Stimulated activated memory B cell treated with anti-CD40 and anti-IgM and Interleukin-4, amounts not matched to agents 10 μg/mL and 1 μg/mL and 100 μg/mL, for 72 hours (primary cell): ENCODE data around the gene MYBBP1A.
A peak's percentile ranks its signal among the peaks of the same experiment; 100 is the strongest.
"Not testable (repeated sequence)": the region's sequence is repeated elsewhere in the genome, so short reads cannot be mapped to it uniquely, and the experiment has no call there.

Source experiments
- ATAC-seq: fragments of 150-1000 bp; cut with Tn5 transposase; 2 replicates; pipeline ENCODE4 v1.10.0; 2021
- H3K27ac Mint-ChIP-seq: one replicate; pipeline ENCODE4 v1.8.0; 2022; ENCODE audit warnings: mild to moderate bottlenecking, mixed read lengths
- H3K27me3 Mint-ChIP-seq: one replicate; pipeline ENCODE4 v1.8.0; 2022; ENCODE audit warnings: mixed read lengths
- H3K36me3 Mint-ChIP-seq: one replicate; pipeline ENCODE4 v1.8.0; 2022; ENCODE audit warnings: mixed read lengths
- H3K4me1 Mint-ChIP-seq: one replicate; pipeline ENCODE4 v1.8.0; 2022; ENCODE audit warnings: mixed read lengths
- H3K4me3 Mint-ChIP-seq: one replicate; pipeline ENCODE4 v1.8.0; 2022; ENCODE audit warnings: mild to moderate bottlenecking, moderate library complexity, mixed read lengths
- H3K9me3 Mint-ChIP-seq: one replicate; pipeline ENCODE4 v1.8.0; 2022; ENCODE audit warnings: mixed read lengths

MYBBP1A gene

GRCh38 chr17:4554997-4555799, at the start of gene MYBBP1A:
Gene MYBBP1A (minus strand): TSS chr17:4555384. CDS start chr17:4555324, 60 bp downstream.
- no peaks in the 10 kb centered on the region for H3K27me3 Mint-ChIP-seq
- peaks cover 37% of the 10 kb centered on the region for H3K4me1 Mint-ChIP-seq
- peak; percentile 96 for ATAC-seq
- peak within 1 kb of the TSS; percentile 94 for H3K27ac Mint-ChIP-seq
- H3K36me3 Mint-ChIP-seq: peaks cover 20% of the 10 kb centered on the region
- H3K4me3 Mint-ChIP-seq: peak within 1 kb of the TSS; percentile 97
- no peaks in the 10 kb centered on the region for H3K9me3 Mint-ChIP-seq

- not testable (repeated sequence) for H3K4me1 Mint-ChIP-seq, ATAC-seq, H3K4me3 Mint-ChIP-seq, H3K36me3 Mint-ChIP-seq, H3K27ac Mint-ChIP-seq, H3K9me3 Mint-ChIP-seq
- H3K27me3 Mint-ChIP-seq: peaks cover 50% of the 10 kb centered on the region
These were observed 49.6 kb upstream of the MYBBP1A start for GRCh38 chr17:4604736-4605135.

- Mint-ChIP-seq H3K27ac (no peak overlapping the region), H3K36me3 (no peaks in the 10 kb centered on the region), H3K4me1 (peaks cover 7% of the 10 kb centered on the region), H3K27me3 (peaks cover 50% of the 10 kb centered on the region), H3K4me3 (no peak overlapping the region), H3K9me3 (no peaks in the 10 kb centered on the region)
- ATAC-seq: no peak
These were observed 49.0 kb upstream of the MYBBP1A start for GRCh38 chr17:4604111-4604644.

- Mint-ChIP-seq H3K27me3 (peaks cover 50% of the 10 kb centered on the region), H3K27ac (no peak overlapping the region), H3K4me1 (peaks cover 7% of the 10 kb centered on the region), H3K4me3 (no peak overlapping the region), H3K36me3 (no peaks in the 10 kb centered on the region), H3K9me3 (no peaks in the 10 kb centered on the region)
- ATAC-seq: no peak
These were observed 46.9 kb upstream of the MYBBP1A start for GRCh38 chr17:4602041-4602440.

GRCh38 chr17:4601326-4601725, 46.1 kb upstream of the MYBBP1A start:
- no peak for ATAC-seq
- H3K27ac Mint-ChIP-seq: no peak overlapping the region
- H3K36me3 Mint-ChIP-seq: no peaks in the 10 kb centered on the region
- H3K4me1 Mint-ChIP-seq: peaks cover 7% of the 10 kb centered on the region
- H3K4me3 Mint-ChIP-seq: no peak overlapping the region
- peaks cover 57% of the 10 kb centered on the region for H3K27me3 Mint-ChIP-seq
- no peaks in the 10 kb centered on the region for H3K9me3 Mint-ChIP-seq

- no peaks in the 10 kb centered on the region for H3K9me3 Mint-ChIP-seq
These were observed 45.4 kb upstream of the MYBBP1A start for GRCh38 chr17:4600563-4600962.

GRCh38 chr17:4599505-4600281, 44.5 kb upstream of the MYBBP1A start:
- ATAC-seq: no peak
- H3K27ac Mint-ChIP-seq: no peak overlapping the region
- peaks cover 59% of the 10 kb centered on the region for H3K27me3 Mint-ChIP-seq

More at GRCh38 chr17:4600563-4600962, 45.4 kb upstream of the MYBBP1A start:
- ATAC-seq: no peak
- Mint-ChIP-seq H3K4me1 (peaks cover 3% of the 10 kb centered on the region), H3K4me3 (no peak overlapping the region), H3K27me3 (peaks cover 55% of the 10 kb centered on the region), H3K27ac (no peak overlapping the region), H3K36me3 (no peaks in the 10 kb centered on the region)

GRCh38 chr17:4598776-4599504, 43.8 kb upstream of the MYBBP1A start:
- Mint-ChIP-seq H3K27me3 (peaks cover 55% of the 10 kb centered on the region), H3K4me3 (no peak overlapping the region), H3K4me1 (peaks cover 7% of the 10 kb centered on the region), H3K36me3 (no peaks in the 10 kb centered on the region), H3K9me3 (no peaks in the 10 kb centered on the region), H3K27ac (no peak overlapping the region)
- no peak for ATAC-seq

More at GRCh38 chr17:4599505-4600281, 44.5 kb upstream of the MYBBP1A start:
- no peak overlapping the region for H3K4me3 Mint-ChIP-seq
- H3K36me3 Mint-ChIP-seq: no peaks in the 10 kb centered on the region
- peaks cover 7% of the 10 kb centered on the region for H3K4me1 Mint-ChIP-seq
- H3K9me3 Mint-ChIP-seq: no peaks in the 10 kb centered on the region

GRCh38 chr17:4597975-4598374, 42.8 kb upstream of the MYBBP1A start:
- ATAC-seq: no peak
- H3K4me1 Mint-ChIP-seq: peaks cover 7% of the 10 kb centered on the region
- no peaks in the 10 kb centered on the region for H3K36me3 Mint-ChIP-seq
- no peak overlapping the region for H3K27ac Mint-ChIP-seq
- no peaks in the 10 kb centered on the region for H3K9me3 Mint-ChIP-seq
- no peak overlapping the region for H3K4me3 Mint-ChIP-seq
- peaks cover 62% of the 10 kb centered on the region for H3K27me3 Mint-ChIP-seq

- Mint-ChIP-seq H3K36me3 (no peaks in the 10 kb centered on the region), H3K4me1 (peaks cover 7% of the 10 kb centered on the region), H3K9me3 (no peaks in the 10 kb centered on the region), H3K4me3 (no peak overlapping the region), H3K27ac (no peak overlapping the region), H3K27me3 (peaks cover 73% of the 10 kb centered on the region)
- no peak for ATAC-seq
These were observed 41.6 kb upstream of the MYBBP1A start for GRCh38 chr17:4596636-4597380.

GRCh38 chr17:4595685-4596342, 40.6 kb upstream of the MYBBP1A start:
- not testable (repeated sequence) for ATAC-seq, H3K27ac Mint-ChIP-seq, H3K4me1 Mint-ChIP-seq, H3K9me3 Mint-ChIP-seq, H3K36me3 Mint-ChIP-seq, H3K4me3 Mint-ChIP-seq
- peaks cover 76% of the 10 kb centered on the region for H3K27me3 Mint-ChIP-seq

- H3K4me1 Mint-ChIP-seq: peaks cover 7% of the 10 kb centered on the region
- H3K27ac Mint-ChIP-seq: no peak overlapping the region
- ATAC-seq: peak; percentile 52
- H3K9me3 Mint-ChIP-seq: no peaks in the 10 kb centered on the region
- peaks cover 79% of the 10 kb centered on the region for H3K27me3 Mint-ChIP-seq
- H3K36me3 Mint-ChIP-seq: no peaks in the 10 kb centered on the region
- H3K4me3 Mint-ChIP-seq: no peak overlapping the region
These were observed 39.9 kb upstream of the MYBBP1A start for GRCh38 chr17:4594931-4595684.

GRCh38 chr17:4594406-4594805, 39.2 kb upstream of the MYBBP1A start:
- no peak overlapping the region for H3K4me3 Mint-ChIP-seq
- peaks cover 7% of the 10 kb centered on the region for H3K4me1 Mint-ChIP-seq
- no peaks in the 10 kb centered on the region for H3K9me3 Mint-ChIP-seq
- no peak overlapping the region for H3K27ac Mint-ChIP-seq
- H3K27me3 Mint-ChIP-seq: peaks cover 78% of the 10 kb centered on the region
- no peak for ATAC-seq
- H3K36me3 Mint-ChIP-seq: no peaks in the 10 kb centered on the region
